Fibroblast of pulmonary artery (primary cell): ENCODE measurements around the gene SMIM44.

ENCODE experiments used
- DNase-seq: peaks from one replicate; pipeline ENCODE4 v3.0.0-alpha.2; 2010; ENCODE audit warnings: low read depth
- H3K4me3 ChIP-seq: replicated peaks from 2 replicates; pipeline ENCODE4 v1.5.1; 2011; ENCODE audit warnings: low read depth, mild to moderate bottlenecking, control low read depth, low read length, moderate library complexity
- CTCF ChIP-seq: IDR thresholded peaks from 2 replicates; pipeline ENCODE4 v1.5.1; 2011; ENCODE audit warnings: mild to moderate bottlenecking, control low read depth, low read length, inconsistent platforms; ENCODE audit errors: missing control alignments

SMIM44 gene

DNA sequence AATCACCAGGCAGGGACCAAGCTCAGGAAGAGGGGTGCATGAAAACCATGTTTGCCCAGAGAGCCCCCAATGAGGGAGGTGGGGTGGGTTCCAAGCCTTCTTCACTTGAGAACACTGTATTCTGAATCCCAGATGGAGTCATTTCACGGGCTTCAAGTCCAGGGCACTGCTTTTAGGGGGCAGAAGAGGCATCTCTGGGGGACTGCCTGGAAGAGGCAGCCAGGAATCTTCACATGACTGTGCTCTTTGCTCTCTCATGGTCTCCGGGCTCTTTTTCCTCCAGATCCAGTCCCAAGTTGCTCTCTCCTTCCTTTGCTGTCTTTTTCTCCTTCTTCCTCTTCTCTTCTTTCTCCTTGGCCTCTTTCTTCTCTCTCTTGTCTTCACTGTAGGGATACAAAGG is 8.6 kb downstream of the SMIM44 start:
- no peak for TF ChIP-seq CTCF
- no peak for DNase-seq
- H3K4me3 ChIP-seq: no peak overlapping the region

GRCh38 chr19:3474010-3474409 is 9.2 kb downstream of the SMIM44 start:
- no peak for DNase-seq
- no peak for TF ChIP-seq CTCF
- H3K4me3 ChIP-seq: no peak overlapping the region

DNA sequence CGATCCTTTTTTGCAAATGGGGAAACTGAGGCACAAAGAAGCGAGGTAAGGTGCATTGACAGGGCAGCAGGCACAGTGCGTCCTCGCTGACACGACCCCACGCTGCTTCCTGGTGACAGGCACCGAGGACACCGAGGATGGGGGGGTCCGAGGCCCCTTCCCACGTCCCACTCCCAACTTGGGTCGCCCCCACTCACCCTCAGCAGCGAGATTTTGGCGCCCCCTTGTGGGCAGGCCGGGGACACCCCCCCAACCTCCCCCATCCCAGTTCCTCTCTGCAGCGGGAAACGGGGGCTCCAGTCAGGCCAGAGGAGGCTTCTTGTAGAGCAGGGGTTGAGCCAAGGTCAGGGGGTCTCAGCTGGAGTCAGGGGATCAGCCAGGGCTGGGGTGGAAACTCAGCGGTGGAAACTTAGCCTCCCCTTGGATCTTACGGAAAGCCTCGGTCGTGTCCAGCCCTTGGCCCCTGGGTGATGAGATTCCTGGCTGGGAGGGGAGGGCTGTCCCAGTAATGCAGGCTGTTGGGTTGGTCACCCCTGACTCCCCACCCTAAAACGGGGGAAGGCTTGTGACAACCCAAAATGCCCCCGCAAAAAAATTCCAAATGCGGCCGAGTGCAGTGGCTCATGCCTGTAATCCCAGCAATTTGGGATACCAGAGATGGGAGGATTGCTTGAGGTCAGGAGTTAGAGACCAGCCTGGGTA is 11.1 kb downstream of the SMIM44 start:
- TF ChIP-seq CTCF: peak; percentile 83
- no peak overlapping the region for H3K4me3 ChIP-seq
- no peak for DNase-seq

DNA sequence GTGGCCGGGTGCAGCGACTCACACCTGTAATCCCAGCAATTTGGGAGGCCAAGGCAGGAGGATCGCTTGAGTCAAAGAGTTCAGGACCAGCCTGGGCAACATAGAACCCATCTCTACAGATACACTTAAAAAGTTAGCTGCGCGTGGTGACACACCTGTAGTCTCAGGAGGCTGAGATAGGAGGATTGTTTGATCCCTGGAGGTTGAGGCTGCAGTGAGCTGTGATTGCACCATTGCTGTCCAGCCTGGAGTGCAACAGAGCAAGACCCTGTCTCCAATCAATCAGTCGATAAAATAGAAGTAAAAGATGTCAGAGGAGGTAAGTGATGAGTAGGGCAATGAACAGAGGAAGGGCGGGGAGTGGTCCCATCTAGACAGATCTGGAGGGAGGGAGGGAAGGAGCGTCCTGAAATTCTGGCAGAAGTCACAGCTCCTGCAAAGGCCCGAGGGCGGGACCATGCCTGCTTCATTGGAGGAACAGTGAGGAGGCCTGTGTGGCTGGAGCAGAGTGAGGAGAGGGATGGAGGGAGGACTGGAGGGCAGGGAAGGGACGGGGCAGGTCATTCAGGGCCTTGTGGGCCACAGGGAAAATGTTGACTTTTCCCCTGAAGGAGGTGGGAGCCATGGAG is 12.6 kb downstream of the SMIM44 start:
- no peak for TF ChIP-seq CTCF
- H3K4me3 ChIP-seq: no peak overlapping the region
- DNase-seq: no peak

GRCh38 chr19:3469638-3470499 is 13.4 kb downstream of the SMIM44 start:
- no peak for DNase-seq
- H3K4me3 ChIP-seq: no peak overlapping the region
- peak; percentile 2 for TF ChIP-seq CTCF

- TF ChIP-seq CTCF: no peak
- DNase-seq: no peak
- H3K4me3 ChIP-seq: no peak overlapping the region
These were observed 15.0 kb downstream of the SMIM44 start for GRCh38 chr19:3468211-3468610.
